Parathyroid adenoma (tissue), 2 donors: Measurements from ENCODE around the gene DMXL1.

Experiments used
- H2AFZ ChIP-seq: fragments of 300-600 bp; sonication (generic); one replicate; pipeline ENCODE4 v1.7.0; 2017; ENCODE audit warnings: antibody characterized with exemption, mild to moderate bottlenecking
- H3K27ac ChIP-seq: fragments of 300-600 bp; sonication (generic); one replicate; pipeline ENCODE4 v1.7.0; 2017
- H3K27me3 ChIP-seq: fragments of 300-600 bp; sonication (generic); one replicate; pipeline ENCODE4 v1.7.0; 2017; ENCODE audit warnings: low read length; ENCODE audit not compliant: control insufficient read depth, insufficient read depth
- H3K36me3 ChIP-seq: fragments of 300-600 bp; sonication (generic); one replicate; pipeline ENCODE4 v1.7.0; 2017; ENCODE audit warnings: low read length; ENCODE audit not compliant: control insufficient read depth, insufficient read depth
- H3K4me1 ChIP-seq: fragments of 300-600 bp; sonication (generic); one replicate; pipeline ENCODE4 v1.7.0; 2017; ENCODE audit warnings: control low read depth
- H3K4me2 ChIP-seq: fragments of 300-600 bp; sonication (generic); one replicate; pipeline ENCODE4 v1.7.0; 2017; ENCODE audit warnings: low read length
- H3K4me3 ChIP-seq: fragments of 300-600 bp; sonication (generic); one replicate; pipeline ENCODE4 v1.7.0; 2017; ENCODE audit warnings: low read depth, low read length
- H3K79me2 ChIP-seq: fragments of 300-600 bp; sonication (generic); one replicate; pipeline ENCODE4 v1.7.0; 2017; ENCODE audit warnings: control low read depth
- H3K9ac ChIP-seq: fragments of 300-600 bp; sonication (generic); one replicate; pipeline ENCODE4 v1.7.0; 2017; ENCODE audit warnings: mild to moderate bottlenecking
- H3K9me3 ChIP-seq: fragments of 300-600 bp; sonication (generic); one replicate; pipeline ENCODE4 v1.7.0; 2017; ENCODE audit warnings: low read length; ENCODE audit not compliant: control insufficient read depth
- TF ChIP-seq, protein P1 (sequence below): fragments of 300-600 bp; sonication (generic); IDR thresholded peaks from one replicate; pipeline ENCODE4 v1.7.0; 2017; ENCODE audit warnings: antibody characterized with exemption, mild to moderate bottlenecking
- donor health status: primary hyperparathyroidism.

DMXL1 gene

GRCh38 chr5:119028575-119028974 is 42.3 kb upstream of the DMXL1 start:
- Histone ChIP-seq H3K4me1 (no peaks in the 10 kb centered on the region), H2AFZ (no peak overlapping the region), H3K4me3 (no peak overlapping the region), H3K27me3 (no peaks in the 10 kb centered on the region), H3K9me3 (no peaks in the 10 kb centered on the region), H3K27ac (no peak overlapping the region), H3K79me2 (no peaks in the 10 kb centered on the region), H3K4me2 (no peak overlapping the region), H3K9ac (no peak overlapping the region), H3K36me3 (no peaks in the 10 kb centered on the region)
- TF ChIP-seq, protein P1, sequence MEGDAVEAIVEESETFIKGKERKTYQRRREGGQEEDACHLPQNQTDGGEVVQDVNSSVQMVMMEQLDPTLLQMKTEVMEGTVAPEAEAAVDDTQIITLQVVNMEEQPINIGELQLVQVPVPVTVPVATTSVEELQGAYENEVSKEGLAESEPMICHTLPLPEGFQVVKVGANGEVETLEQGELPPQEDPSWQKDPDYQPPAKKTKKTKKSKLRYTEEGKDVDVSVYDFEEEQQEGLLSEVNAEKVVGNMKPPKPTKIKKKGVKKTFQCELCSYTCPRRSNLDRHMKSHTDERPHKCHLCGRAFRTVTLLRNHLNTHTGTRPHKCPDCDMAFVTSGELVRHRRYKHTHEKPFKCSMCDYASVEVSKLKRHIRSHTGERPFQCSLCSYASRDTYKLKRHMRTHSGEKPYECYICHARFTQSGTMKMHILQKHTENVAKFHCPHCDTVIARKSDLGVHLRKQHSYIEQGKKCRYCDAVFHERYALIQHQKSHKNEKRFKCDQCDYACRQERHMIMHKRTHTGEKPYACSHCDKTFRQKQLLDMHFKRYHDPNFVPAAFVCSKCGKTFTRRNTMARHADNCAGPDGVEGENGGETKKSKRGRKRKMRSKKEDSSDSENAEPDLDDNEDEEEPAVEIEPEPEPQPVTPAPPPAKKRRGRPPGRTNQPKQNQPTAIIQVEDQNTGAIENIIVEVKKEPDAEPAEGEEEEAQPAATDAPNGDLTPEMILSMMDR, result no peak

- Histone ChIP-seq H3K27me3 (no peaks in the 10 kb centered on the region), H3K79me2 (no peaks in the 10 kb centered on the region), H3K27ac (no peak overlapping the region), H3K9ac (no peak overlapping the region), H3K4me3 (no peak overlapping the region), H3K36me3 (no peaks in the 10 kb centered on the region), H2AFZ (no peak overlapping the region), H3K9me3 (no peaks in the 10 kb centered on the region), H3K4me2 (no peak overlapping the region), H3K4me1 (no peaks in the 10 kb centered on the region)
- TF ChIP-seq, protein P1, result no peak
Measured at GRCh38 chr5:119031011-119031886, 39.6 kb upstream of the DMXL1 start.

DNA sequence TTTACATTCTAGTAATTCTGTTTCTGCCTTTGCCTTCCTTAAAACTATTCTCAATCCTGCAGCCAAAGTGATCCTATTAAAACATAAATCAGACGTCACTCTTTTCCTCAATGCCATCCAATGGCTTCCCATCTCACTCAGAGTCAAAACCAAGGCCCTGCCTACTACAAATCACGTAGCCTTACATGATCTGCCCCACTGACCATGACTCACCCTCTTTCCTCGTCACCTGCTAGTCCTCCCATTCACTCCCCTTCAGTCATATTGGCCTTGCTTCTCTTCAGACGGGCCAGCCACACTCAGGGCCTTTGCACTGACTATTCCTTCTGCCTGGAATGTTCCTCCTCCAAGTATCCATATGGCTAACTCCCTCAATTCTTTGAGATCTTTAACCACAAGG is 39.0 kb upstream of the DMXL1 start:
- H3K9me3 ChIP-seq, result no peaks in the 10 kb centered on the region
- no peak overlapping the region for H3K9ac ChIP-seq
- H3K79me2 ChIP-seq, result no peaks in the 10 kb centered on the region
- no peaks in the 10 kb centered on the region for H3K4me1 ChIP-seq
- no peaks in the 10 kb centered on the region for H3K27me3 ChIP-seq
- H3K4me3 ChIP-seq, result no peak overlapping the region
- H2AFZ ChIP-seq, result no peak overlapping the region
- no peak overlapping the region for H3K27ac ChIP-seq
- no peak overlapping the region for H3K4me2 ChIP-seq
- TF ChIP-seq, protein P1, result no peak
- no peaks in the 10 kb centered on the region for H3K36me3 ChIP-seq

DNA sequence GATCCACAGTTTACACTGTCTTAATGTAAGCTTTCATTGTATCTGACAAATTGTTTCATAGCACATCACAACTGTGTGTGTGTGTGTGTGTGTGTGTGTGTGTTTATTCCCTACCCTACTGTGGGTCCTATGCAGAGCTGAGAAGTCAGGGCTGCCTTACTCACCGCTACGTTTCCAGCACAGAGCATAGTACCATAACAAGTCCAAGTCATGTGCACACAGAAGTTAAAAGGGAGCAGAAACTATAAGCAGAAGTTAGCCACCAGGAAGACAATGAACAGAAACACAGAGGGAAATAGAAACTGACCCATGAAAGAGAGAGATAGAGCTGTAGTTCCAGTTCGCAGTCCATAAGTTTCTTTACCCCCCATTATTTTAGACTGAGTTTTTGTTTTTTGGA is 38.2 kb upstream of the DMXL1 start:
- no peak overlapping the region for H3K9ac ChIP-seq
- H3K4me2 ChIP-seq, result no peak overlapping the region
- H3K27ac ChIP-seq, result no peak overlapping the region
- no peaks in the 10 kb centered on the region for H3K79me2 ChIP-seq
- TF ChIP-seq, protein P1, result no peak
- no peaks in the 10 kb centered on the region for H3K9me3 ChIP-seq
- no peaks in the 10 kb centered on the region for H3K4me1 ChIP-seq
- H3K27me3 ChIP-seq, result no peaks in the 10 kb centered on the region
- no peak overlapping the region for H3K4me3 ChIP-seq
- no peak overlapping the region for H2AFZ ChIP-seq
- H3K36me3 ChIP-seq, result no peaks in the 10 kb centered on the region

GRCh38 chr5:119033135-119033534 is 37.8 kb upstream of the DMXL1 start:
- H3K27ac ChIP-seq, result no peak overlapping the region
- H3K27me3 ChIP-seq, result no peaks in the 10 kb centered on the region

More at GRCh38 chr5:119033135-119033534, 37.8 kb upstream of the DMXL1 start:
- no peaks in the 10 kb centered on the region for H3K9me3 ChIP-seq
- no peak overlapping the region for H3K9ac ChIP-seq
- no peaks in the 10 kb centered on the region for H3K36me3 ChIP-seq
- no peaks in the 10 kb centered on the region for H3K4me1 ChIP-seq
- TF ChIP-seq, protein P1, result no peak
- H3K4me3 ChIP-seq, result no peak overlapping the region
- no peak overlapping the region for H2AFZ ChIP-seq
- no peak overlapping the region for H3K4me2 ChIP-seq
- H3K79me2 ChIP-seq, result no peaks in the 10 kb centered on the region
